Astrocyte of the spinal cord (primary cell): Measurements from ENCODE around the gene DDX10.

Experiments used
- DNase-seq: peaks from one replicate; pipeline ENCODE4 v3.0.0; 2011; ENCODE audit warnings: low read depth, low spot score
- H3K4me3 ChIP-seq: 2 replicates; pipeline ENCODE4 v1.5.1; 2011; ENCODE audit warnings: low read depth, mild to moderate bottlenecking, low read length, moderate library complexity
- CTCF ChIP-seq: IDR thresholded peaks from 2 replicates; pipeline ENCODE4 v1.5.1; 2012; ENCODE audit warnings: low read depth, mild to moderate bottlenecking, low read length, inconsistent platforms
- in situ Hi-C: cut with HindIII; loops from 2 replicates; pipeline ENCODE4 v1.10.0; 2017; ENCODE audit warnings: low sequenced_read_pairs

DDX10 gene

DNA sequence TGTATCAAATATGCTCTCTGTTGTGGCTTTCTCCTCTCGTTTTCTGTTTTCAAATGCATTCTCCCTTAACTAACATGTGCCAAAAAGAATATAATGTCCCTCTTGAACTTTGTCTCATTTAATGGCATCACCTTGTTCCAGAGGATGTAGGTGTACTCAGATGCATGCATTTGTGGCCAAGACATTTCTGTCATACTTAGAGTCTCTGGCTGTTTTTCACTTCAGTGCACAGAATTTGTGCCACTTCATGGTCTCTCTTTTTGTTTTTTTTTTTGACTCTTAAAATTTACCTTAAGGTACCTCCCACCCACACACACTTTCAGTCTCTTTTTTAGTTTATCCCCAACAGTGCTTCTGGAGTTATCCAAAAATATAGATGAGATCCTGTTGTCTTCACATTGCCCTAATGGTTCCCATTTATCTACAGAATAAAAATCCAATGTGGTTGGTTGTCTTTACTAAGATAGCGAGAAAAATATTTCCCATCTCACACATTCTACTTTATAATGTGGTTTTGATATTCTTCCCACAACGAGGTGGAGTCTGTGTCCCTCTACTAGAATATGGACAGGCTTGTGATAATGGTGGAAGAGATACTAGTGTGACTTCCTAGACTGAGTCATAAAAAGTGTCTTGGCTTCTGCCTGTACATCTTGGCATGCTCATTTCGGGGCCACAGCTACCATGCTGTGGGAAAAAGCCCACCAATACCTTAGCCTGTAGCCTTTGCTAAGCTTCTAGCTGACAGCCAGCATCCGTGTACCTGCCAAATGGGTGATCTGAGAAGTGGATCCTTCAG lies 125.8 kb downstream of the DDX10 start:
- in situ Hi-C loops = no loop called here
- no peak for TF ChIP-seq CTCF
- no peak for DNase-seq
- no peak overlapping the region for H3K4me3 ChIP-seq

DNA sequence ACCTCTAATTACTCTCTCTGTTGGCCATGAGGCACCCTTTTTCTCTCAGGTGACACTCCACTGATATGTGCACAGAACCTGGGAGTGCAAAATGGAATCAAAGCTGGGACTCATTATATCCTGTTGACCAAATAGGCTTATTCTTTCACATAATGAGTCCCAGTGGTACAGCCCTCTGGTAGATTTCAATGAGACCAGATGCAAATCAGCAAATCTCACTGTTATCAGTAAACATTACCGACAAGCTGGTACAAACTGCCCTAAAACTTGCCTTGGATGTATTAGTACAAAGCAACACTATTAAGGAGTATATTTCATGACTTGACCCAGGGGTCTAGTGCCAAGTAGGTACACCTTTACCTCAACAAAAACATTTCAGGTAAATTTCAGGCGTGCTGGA lies 128.3 kb downstream of the DDX10 start:
- no peak for TF ChIP-seq CTCF
- DNase-seq = no peak
- H3K4me3 ChIP-seq = no peak overlapping the region
- in situ Hi-C loops = no loop called here

DNA sequence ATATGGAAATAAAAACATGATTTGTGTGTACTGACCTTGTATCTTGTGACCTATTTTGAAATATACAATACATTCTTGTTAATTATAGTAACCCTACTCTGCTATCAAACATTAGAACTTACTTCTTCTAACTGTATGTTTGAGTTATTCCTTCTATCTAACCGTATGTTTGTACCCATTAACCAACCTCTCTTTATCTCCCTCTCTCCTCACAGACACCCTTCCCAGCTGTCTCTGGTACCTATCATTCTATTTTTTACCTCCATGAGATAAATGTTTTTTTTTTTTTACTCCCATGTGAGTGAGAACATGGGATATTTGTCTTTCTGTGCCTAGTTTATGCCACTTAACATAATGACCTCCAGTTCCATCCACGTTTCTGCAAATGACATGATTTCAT lies 128.7 kb downstream of the DDX10 start:
- DNase-seq = no peak
- no peak overlapping the region for H3K4me3 ChIP-seq
- TF ChIP-seq CTCF = no peak
- in situ Hi-C loops = no loop called here

DNA sequence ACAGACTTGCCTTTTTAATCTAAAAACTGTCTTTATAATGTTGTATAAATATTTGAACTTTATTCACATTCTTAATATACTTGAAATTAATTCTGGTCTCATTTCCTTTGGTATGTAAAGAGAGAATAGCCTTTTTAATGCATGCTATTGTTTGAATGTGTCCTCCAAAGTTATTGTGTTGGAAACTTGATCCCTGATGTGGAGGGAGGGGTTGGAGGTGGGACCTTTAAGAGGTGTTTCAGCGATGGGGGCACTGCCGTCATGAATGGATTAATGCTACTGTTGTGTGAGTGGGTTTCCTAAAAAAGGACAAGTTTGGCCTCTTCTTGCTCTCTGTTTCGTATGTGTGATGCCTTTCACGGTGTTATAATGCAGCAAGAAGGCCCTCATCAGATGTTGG lies 131.7 kb downstream of the DDX10 start:
- no peak for TF ChIP-seq CTCF
- no peak overlapping the region for H3K4me3 ChIP-seq
- DNase-seq = no peak
- in situ Hi-C loops = no loop called here

DNA sequence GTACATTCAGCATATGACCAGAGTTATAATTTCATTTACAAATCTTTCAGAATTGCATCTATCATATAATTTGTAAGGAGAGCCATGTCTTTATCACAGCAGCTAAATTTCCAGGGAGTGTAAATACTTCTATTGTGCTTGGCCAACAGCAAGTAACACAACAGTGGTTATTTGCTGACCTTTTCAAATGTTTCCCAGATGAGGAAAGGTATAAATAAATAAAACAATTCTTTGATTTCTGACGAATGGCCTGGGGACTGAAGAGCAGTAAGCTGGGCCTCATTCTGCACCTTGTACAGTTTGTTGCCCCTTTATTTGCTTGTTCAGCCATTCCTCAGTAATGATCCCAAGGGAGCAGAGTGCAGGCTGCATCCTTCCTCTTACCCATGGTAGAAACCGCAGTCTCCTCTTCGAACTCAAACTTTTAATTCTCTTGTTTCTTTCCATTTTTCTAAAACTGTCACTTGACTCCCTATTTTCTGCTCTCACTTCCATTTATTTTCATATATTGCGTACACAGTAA lies 132.8 kb downstream of the DDX10 start:
- H3K4me3 ChIP-seq = no peak overlapping the region
- no peak for DNase-seq
- no peak for TF ChIP-seq CTCF
- in situ Hi-C loops = no loop called here

DNA sequence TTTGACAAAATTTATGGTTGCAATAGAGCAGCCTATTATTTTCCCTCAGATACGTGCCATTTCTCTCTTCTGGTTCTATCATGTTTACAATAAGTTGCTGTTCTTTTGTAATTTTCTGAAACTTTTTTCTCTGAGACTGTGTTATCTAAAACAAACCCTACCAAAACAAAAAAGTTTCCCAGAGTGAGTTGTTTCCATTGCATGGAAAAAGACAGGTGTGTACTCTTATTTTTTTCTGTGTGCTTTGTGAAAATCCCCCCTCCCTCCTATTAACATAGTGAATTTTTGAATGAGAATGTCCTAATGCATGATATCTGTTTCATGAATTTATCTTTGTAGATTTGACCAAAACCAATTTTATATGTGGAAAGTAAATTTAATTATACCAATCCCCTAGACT lies 137.6 kb downstream of the DDX10 start:
- DNase-seq = no peak

More for the DNA sequence above, 137.6 kb downstream of the DDX10 start:
- no peak overlapping the region for H3K4me3 ChIP-seq
- no peak for TF ChIP-seq CTCF
- in situ Hi-C loops = no loop called here
